Activated CD8-positive, alpha-beta memory T cell treated with anti-CD3 and anti-CD28 coated beads for 36 hours (primary cell): ENCODE data around the gene CD79B. TPM values are rescaled to one million over a fixed set of nuclear protein-coding genes. Genes with fewer than 3 reads are reported as not detected.

Experiments used
- CTCF ChIA-PET: fragments of 350-600 bp; sonication (Branson Sonifier 250); formaldehyde crosslinking; loops from one replicate; lab custom pipeline; 2021; ENCODE audit warnings: antibody characterized with exemption; lab: Charles Lee
- POLR2A ChIA-PET: fragments of 350-600 bp; sonication (Branson Sonifier 250); formaldehyde crosslinking; loops from one replicate; lab custom pipeline; 2021; ENCODE audit warnings: antibody characterized with exemption; lab: Charles Lee
- total RNA-seq, 2 experiments: library from RNA; stranded (reverse); gene quantifications; one replicate each; pipeline ENCODE4 v1.2.3, GENCODE V29; 2021

The CD79B gene
- total RNA-seq, 2 experiments from 2014 or later, result 23.4 to 23.9 TPM

DNA sequence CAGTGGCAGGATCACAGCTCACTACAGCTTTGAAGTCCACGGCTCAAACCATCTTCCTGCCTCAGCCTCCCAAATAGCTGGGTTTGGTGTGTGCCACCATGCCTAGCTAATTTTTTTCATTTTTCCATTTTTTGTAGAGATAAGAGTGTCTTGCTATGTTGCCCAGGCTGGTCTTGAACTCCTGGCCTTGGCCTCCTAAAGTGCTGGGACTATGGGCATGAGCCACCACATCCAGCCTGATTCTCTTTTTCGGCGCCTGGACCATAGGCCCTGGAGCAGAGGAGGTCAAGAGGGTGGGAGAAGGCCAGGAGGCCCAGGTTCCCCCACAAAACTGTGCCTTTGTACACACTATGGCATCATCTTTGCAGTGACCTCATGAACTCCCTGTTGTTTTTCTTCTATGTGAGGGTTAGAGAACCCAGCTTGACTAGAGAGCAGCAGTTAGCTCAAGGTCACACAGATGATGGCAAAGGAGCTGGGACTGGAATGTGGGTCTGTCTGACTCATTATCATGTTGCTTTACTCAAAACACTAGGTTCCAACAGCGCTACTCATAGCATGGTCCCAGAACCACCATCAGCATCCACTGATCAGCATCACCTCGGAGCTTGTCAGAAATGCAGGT, 24.3 kb upstream of the CD79B start:
- ChIA-PET POLR2A (no interaction called here), CTCF (interaction anchor here (0.8 kb wide), 1 partner anchor 69 kb away, joined by 3 read pairs; no protein-coding TSS in a partner anchor)

DNA sequence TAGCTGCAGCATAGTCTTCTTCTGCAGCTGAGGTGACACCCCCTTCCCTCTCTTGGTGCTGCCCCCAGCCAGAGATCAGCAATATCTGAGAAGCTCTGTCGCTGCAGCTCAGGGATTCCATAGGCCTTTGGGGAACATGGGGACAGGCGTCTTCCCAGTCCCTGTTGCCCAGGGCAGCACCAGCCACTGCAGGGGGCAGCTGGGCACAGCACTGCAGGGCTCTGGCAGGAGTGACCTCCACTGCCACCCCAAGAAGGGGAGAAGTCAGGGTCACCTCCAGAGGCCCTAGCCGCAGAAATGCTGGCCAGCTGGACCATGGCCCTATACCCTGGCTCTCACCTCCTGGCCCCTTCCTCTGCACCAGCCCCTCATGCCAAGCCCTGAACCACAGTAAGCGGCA, 23.7 kb upstream of the CD79B start:
- POLR2A ChIA-PET, result no interaction called here
- CTCF ChIA-PET, result no interaction called here

DNA sequence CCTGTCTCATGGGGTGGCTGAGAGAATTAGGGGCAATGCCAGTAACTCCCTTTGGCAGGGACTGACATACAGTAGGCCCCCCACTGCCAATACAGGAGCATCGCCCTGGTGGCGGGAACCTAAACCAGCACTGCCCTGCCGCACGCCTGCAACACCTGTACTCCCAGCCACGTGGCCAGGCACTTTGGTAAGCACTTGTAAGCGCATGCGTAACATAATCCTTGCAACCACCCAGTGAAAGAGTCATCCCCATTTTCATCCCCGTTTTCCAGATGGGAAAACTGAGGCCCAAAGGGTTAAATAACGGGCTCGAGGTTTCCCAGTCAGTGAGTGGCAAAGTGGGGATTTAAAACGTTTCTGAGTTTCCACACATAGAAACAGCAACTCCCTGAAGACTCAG, 23.1 kb upstream of the CD79B start:
- ChIA-PET POLR2A (interaction anchor here (0.6 kb wide), 1 partner anchor 12 kb away, joined by 3 read pairs; no protein-coding TSS in a partner anchor), CTCF (interaction anchor here (0.9 to 1.5 kb wide), 3 partner anchors 9 to 194 kb away, joined by 3 to 7 read pairs (median 3); no protein-coding TSS in a partner anchor)

DNA sequence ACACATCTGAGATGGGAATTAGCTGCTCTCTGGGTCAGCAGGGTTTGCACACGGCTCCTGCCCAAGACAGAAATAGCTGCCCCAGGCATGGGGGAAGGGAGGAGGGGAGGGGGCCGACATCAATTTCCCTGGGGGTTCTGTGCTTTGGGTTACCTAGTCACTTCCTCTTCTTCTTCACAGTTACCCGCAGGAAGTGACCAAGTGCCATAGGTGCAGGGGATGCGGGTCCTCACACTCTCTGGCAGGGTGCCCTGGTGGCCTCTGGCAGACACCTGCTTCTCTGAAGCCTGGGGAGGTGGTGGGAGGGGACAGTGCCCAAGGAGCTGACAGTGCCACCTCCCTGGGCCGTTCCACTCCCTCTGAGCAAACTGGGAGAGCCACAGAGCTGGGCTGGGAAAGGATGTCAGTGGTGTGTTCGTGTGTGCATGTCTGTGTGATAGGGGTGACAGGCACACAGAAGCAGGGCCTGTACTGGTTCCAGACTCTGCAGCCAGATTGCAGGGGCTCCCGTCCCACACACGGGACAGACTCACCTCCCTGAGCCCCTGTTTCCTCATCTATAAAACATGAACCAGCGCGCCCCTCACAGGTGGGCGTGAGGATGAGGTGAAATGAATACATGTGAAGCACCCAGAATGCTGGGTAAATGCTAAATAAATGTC, 22.4 kb upstream of the CD79B start:
- CTCF ChIA-PET, result interaction anchor here (0.9 to 1.5 kb wide), 4 partner anchors 9 to 194 kb away, joined by 3 to 7 read pairs (median 4); no protein-coding TSS in a partner anchor
- POLR2A ChIA-PET, result interaction anchor here (0.6 kb wide), 1 partner anchor 12 kb away, joined by 3 read pairs; no protein-coding TSS in a partner anchor

DNA sequence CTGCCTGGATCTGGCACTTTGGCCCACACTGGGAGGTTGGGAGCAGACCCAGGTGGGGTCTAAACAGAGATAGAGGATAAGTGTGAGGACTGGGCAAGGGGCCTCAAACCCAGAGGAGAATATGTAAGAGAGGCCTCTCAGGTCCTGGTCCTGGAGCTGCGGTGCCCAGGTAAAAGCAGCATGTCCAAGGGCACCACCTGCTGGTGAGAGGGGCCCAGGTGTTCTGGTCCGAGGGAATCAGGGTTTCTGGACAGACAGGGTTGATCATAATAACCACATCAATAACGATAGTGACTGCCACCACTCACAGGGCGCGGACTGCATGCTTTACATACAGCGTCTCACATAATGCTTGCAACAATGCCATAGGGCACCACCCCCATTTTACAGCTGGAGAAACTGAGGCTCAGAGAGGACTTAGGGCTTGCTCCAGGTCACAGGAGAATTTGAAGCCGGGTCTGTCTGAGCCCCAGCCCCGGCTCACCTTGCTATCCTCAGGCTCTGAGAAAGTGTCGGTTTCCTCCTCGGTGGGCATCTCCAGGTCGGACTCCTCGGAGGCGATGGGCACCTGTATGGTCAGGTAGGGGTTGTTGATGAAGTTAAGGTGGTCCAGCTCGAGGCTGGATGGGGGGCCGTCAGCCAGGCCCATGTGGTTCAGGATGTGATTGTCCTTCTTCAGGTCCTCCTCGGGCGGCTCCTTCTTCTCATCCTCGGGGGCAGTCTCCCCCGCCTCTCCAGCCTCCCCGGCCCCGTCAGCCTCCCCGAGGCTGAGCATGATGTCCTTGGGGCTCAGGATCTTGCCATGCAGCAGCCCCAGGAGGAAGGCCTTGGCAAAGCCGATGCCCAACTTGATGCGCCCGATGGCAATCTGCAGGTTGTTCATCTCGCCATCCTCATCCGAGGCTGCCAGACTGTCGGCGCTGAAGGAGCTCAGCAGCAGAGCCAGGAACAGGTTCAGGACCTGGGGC, 19.1 kb upstream of the CD79B start:
- ChIA-PET CTCF (interaction anchor here (1.0 to 2.4 kb wide), 6 partner anchors 13 to 47 kb away, joined by 3 to 13 read pairs (median 4); partner anchors contain the start of gene GH1), POLR2A (no interaction called here)

DNA sequence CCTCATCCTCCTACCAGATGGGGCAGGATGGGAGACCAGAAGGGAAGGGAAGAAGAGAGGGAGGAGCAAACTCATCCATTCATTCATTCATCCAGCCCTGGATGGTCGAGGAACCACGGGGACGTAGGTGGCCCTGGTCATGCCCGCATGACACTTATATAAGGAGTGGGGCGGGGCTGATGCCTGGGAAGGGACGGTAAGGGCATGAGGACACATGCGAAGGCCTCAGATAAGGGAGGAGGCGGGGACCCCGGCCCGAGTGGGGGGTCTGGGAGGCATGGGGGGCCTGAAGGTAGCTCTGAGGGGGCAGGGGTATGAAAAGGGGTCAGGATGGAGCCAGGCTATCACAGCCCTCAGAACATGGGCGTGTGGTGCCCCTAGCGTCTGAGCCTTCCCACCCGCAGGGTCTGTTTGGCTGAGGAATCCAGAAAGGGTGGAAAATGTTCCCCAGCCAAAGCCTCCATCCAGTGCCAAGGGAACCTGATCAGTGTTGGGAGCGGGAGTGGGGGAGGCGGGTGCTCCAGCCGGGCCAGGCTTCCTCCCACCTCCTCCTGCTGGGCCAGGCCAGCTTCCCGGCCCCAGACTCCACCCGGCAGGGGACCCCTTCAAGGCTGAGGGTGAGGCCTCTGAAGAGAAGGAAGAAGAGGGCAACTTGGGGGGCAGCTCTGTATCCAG, 17.6 kb upstream of the CD79B start:
- CTCF ChIA-PET, result interaction anchor here (0.8 to 2.4 kb wide), 7 partner anchors 14 to 47 kb away, joined by 3 to 13 read pairs (median 4); partner anchors contain the start of gene GH1
- POLR2A ChIA-PET, result interaction anchor here (0.5 kb wide), 1 partner anchor 84 kb away, joined by 5 read pairs; no protein-coding TSS in a partner anchor

DNA sequence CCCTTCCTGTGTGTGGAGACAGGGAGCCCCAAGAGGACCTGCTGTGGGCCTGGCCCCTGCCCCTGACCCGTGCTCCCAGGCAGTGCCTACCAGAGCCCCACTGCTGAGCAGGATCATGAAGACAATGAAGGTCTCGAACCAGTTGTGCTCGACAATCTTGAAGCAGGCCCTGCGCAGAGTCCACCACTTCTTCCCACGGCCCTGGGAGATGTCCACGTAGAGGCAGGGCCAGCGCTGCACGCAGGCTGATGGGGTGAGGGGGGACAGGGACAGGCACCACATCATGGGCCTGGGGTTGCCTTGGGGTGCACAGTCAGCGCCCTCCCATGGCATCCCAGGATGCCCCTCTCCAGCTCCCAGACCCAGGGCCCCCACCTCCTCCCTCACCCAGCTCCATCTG, 16.4 kb upstream of the CD79B start:
- CTCF ChIA-PET, result no interaction called here
- POLR2A ChIA-PET, result no interaction called here

DNA sequence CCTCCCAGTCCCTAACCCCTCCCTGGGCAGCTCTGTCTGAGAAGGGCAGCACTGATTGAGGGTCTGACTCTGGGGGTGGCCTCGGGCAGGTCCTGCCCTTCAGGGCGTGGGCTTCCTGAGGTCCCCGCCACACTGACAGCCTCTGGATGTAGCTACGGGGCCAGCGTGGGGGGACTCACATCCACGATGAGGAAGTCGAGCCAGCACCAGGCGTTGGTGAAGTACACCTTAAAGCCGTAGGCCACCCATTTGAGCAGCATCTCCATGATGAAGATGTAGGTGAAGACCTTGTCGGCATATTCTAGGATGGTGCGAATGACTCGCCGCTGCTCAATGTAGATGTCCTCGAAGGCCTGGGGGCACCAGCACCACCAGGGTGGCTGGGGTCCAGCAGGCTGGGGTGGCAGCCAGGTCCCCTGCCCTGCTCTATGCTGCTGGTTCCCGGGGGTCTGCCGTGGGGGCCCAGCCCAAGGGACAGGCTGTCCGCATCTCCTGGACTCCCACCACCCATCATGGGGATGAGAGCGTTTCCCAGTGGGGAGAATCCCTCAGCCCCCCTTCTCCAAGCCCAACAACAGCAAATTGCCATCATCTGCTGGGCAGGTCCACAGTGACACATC, 15.7 kb upstream of the CD79B start:
- CTCF ChIA-PET, result interaction anchor here (0.6 to 2.6 kb wide), 9 partner anchors 11 to 178 kb away, joined by 3 to 36 read pairs (median 9); partner anchors contain the start of genes CD79B, GH1 and PRR29
- POLR2A ChIA-PET, result no interaction called here

DNA sequence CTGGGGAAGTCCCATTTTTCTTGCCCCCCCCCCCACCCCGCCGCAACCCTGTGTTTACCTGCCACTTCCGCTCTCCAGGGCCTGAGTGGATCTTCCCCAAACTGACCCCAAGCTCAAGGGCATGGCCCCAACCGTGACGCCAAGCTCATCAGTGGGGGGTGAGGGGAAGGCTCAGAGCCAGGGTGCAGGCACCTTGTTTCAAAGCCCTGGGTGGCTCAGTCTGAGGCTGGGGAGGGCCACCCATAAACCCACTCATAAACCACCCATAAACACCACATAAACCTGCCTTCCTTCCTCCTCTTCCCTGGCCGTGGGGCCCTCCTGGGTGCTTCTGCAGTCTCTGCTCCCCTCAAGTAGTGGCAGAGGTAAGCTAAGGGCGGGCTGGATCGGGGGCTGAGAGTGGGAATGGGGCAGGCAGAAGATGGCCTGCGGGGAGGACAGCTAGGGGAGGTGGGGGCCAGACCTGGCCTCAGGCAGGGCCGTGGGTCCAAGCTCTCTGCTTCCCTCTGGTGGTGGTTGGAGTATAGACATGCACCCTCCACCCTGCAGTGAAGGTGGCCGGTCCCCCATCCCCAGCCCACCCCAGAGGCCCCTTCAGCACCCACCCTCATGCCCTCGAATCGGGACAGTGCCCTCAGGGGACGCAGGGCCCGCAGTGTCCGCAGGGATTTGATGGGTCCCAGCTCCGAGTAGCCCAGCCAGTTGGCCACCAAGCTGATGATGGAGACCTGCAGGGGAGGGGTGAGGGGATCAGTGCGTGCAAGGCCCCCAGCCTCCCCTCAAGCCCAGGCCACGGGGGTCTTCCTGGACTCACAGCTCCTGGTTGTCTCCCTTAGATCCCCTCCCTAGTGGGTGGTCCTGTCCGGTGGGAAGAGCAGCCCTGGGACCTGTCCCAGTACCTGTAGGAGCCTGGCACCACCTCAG, 14.6 kb upstream of the CD79B start:
- ChIA-PET CTCF (interaction anchor here (0.6 to 2.6 kb wide), 41 partner anchors 8 to 202 kb away, joined by 3 to 36 read pairs (median 4); partner anchors contain the start of genes CD79B, CSHL1, GH1 and ICAM2), POLR2A (interaction anchor here (0.7 to 1.3 kb wide), 2 partner anchors 15 to 74 kb away, joined by 3 to 4 read pairs; partner anchors contain the start of gene ICAM2)

DNA sequence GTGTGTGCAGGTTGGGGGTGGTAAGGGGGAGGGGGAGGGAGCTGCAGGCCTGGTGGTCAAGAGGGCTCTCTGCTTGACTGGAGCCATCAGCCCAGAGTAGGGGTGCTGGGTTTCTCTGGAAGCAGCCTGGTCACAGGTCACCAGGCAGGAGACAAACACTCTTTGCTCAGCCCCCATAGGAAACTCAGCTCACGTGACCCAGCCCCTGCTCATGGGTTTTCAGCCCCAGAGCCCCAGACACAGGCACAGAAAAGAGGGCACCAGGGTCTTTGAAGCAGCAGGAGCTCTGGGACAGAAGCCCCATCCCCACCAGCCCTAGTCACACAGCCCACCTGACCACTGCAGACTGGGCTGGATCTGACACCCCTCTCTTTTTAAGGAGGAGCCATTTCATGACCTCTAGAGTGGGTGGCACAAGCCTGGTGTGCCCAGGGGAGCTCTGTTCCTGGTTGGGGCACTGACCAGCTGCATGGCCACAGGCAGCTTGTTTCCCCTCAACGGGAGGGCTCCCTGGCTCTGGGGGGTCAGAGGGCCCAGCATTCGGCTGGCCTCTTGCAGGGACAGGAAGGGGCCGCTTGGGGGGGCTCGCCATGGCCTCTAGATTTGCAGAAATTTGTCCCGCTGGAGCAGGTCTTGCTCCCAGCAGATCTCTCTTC, 13.8 kb upstream of the CD79B start:
- ChIA-PET POLR2A (interaction anchor here (1.3 kb wide), 1 partner anchor 75 kb away, joined by 4 read pairs; the partner anchor contains the start of gene ICAM2), CTCF (interaction anchor here (0.7 to 2.6 kb wide), 37 partner anchors 9 to 203 kb away, joined by 3 to 36 read pairs (median 5); partner anchors contain the start of genes CD79B, CSHL1, GH1 and ICAM2)

DNA sequence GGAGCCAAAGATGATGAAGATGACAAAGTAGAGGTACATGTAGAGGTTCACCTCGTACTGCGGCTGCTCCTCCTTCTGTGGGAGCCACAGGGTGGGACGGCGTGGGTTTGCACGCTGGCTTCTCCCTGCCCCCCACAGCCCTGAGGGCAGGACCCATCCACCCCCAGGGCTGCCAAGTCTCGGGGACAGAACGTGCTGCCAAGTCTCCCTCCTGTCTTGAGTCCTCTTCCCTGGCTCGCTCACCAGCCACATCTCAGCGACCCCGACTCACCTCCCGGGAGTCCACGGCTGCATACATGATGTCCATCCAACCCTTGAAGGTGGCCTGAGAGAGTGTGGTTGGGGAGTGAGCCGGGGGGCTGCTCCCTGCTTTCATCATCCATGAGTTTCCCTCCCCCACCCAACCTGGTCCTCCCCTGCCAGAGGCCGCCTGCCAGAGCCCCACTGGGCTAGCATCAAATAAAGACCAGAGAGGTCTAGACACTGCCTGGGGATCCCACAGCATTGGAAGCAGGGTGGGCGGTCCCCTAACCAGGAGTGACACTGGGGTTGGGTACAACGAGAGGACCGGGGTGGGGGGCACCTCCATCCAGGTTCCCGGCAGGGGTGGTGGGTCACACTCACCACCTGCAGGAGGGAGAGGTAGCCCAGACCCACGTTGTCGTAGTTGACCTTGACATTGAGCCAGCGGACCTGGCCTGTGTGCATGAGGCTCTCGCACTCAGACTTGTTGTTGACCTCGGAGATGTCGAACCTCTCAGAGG, 12.8 kb upstream of the CD79B start:
- CTCF ChIA-PET, result interaction anchor here (2.2 to 2.6 kb wide), 2 partner anchors 9 to 41 kb away, joined by 9 to 16 read pairs; no protein-coding TSS in a partner anchor

DNA sequence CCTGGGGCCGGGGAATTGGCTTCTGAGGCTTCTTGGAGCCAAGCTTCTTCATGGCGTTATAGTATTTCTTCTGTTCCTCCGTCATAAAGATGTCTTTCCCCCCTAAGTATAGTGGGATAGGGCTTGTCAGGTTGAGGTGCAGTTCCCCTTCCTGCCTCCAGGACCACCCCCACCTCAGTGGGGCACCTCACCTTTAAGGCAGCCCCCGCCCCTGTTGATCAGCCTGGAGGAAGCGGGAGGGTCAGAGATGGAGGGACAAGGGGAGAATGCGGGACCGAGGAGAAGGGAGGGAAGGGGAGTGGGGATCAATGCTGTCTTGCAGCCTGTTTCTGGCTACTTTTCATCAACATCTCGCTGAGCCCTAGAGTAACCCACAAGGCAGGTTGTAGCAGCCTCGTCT, 11.6 kb upstream of the CD79B start:
- CTCF ChIA-PET, result no interaction called here
- POLR2A ChIA-PET, result interaction anchor here (0.5 kb wide), 1 partner anchor 49 kb away, joined by 3 read pairs; no protein-coding TSS in a partner anchor

More for the DNA sequence above, 12.8 kb upstream of the CD79B start:
- POLR2A ChIA-PET, result no interaction called here

DNA sequence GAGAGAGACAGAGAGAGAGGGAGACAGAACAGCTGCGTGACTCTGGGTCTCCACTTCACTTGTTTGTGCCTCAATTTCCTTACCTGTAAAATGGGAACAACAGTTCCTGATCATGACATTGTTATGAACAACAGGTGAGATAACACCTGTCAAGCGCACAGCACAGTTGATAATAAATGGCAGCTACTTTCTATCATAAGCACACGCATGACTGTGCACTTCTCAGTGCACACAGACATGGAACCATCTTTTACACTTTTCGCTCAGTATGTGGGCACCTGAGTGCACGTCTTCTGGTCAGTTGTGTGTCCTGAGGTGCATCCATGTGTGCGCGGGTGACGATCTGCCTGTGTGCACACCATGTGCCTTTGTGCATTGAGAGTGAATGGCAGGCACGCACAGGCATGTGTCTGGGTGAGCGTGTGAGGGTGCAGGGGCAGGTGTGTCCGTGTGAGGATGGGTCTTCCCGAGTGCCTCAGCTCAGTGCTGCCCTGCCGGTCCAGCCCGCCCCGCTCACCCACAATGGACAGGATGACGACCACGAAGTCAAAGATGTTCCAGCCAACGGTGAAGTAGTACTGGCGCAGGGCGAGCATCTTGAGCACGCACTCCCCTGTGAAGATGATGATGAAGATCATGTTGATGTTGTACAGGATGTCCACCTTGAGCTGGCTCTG, 10.3 kb upstream of the CD79B start:
- POLR2A ChIA-PET, result no interaction called here
- CTCF ChIA-PET, result no interaction called here

DNA sequence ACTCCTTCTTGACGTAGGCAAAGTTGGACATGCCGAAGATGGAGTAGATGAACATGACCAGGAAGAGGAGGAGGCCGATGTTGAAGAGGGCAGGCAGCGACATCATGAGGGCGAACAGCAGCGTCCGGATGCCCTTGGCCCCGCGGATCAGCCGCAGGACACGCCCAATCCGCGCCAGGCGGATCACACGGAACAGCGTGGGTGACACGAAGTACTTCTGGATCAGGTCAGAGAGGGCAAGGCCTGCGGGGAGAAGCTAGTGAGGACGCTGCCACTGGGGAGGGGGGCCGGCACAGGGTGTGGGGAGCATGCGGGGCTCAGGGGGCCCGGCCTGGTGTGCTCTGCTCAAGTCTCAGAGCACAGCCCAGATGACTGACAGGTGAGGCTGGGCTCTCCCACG, 9.6 kb upstream of the CD79B start:
- ChIA-PET CTCF (no interaction called here), POLR2A (no interaction called here)

DNA sequence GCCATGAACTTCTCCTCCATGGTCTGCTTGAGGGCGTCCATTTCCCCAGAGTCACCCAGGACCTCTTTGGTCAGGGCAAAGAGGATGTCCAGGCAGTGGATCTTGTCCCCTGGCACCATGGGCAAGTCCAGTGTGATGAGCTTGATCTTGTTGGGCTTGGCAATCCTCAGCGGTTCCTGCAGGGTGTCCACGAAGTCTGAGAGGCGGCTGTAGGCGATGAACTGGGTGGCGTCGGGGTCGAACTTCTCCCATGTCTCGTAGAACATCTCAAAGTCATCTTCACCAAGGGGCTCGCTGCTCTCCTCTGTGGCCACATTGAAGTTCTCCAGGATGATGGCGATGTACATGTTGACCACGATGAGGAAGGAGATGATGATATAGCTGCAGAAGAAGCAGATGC, 9.0 kb upstream of the CD79B start:
- POLR2A ChIA-PET, result no interaction called here
- CTCF ChIA-PET, result no interaction called here
